OCI-LY1 (cell line): ENCODE results near the gene MYZAP.

ENCODE experiments used
- H2AFZ ChIP-seq: fragments of 200-600 bp; sonication (generic), shearing (Covaris generic); 2 replicates; pipeline ENCODE4 v1.6.0; 2014; ENCODE audit warnings: antibody characterized with exemption, mild to moderate bottlenecking, low read length
- H3F3A ChIP-seq: fragments of 200-600 bp; sonication (generic), shearing (Covaris generic); 2 replicates; pipeline ENCODE4 v1.6.0; 2014; ENCODE audit warnings: mild to moderate bottlenecking, antibody characterized with exemption, low read length, moderate library complexity; ENCODE audit not compliant: insufficient read depth
- H3K27ac ChIP-seq: fragments of 200-600 bp; sonication (generic); 2 replicates; pipeline ENCODE4 v1.5.1; 2014; ENCODE audit warnings: low read length, mixed run types, mild to moderate bottlenecking, low read depth; ENCODE audit not compliant: poor library complexity, severe bottlenecking
- H3K27me3 ChIP-seq: fragments of 200-600 bp; sonication (generic); 2 replicates; pipeline ENCODE4 v1.6.0; 2014; ENCODE audit warnings: antibody characterized with exemption, mild to moderate bottlenecking, low read length, moderate library complexity; ENCODE audit not compliant: insufficient read depth
- H3K36me3 ChIP-seq: fragments of 200-600 bp; sonication (generic); 2 replicates; pipeline ENCODE4 v1.6.1; 2014; ENCODE audit warnings: mild to moderate bottlenecking, antibody characterized with exemption, low read length, moderate library complexity, mixed read lengths; ENCODE audit not compliant: insufficient read depth
- H3K4me1 ChIP-seq: fragments of 200-600 bp; sonication (generic); 2 replicates; pipeline ENCODE4 v1.5.1; 2014; ENCODE audit warnings: mild to moderate bottlenecking, low read length, moderate library complexity; ENCODE audit not compliant: insufficient read depth, severe bottlenecking
- H3K4me2 ChIP-seq: fragments of 200-600 bp; sonication (generic), shearing (Covaris generic); 2 replicates; pipeline ENCODE4 v1.6.1; 2014; ENCODE audit warnings: low read length
- H3K4me3 ChIP-seq: fragments of 200-600 bp; sonication (generic); 2 replicates; pipeline ENCODE4 v1.5.1; 2014; ENCODE audit warnings: low read length, low read depth, mild to moderate bottlenecking, mixed read lengths; ENCODE audit not compliant: poor library complexity, severe bottlenecking
- H3K79me2 ChIP-seq: fragments of 200-600 bp; shearing (Covaris generic); 2 replicates; pipeline ENCODE4 v1.6.1; 2016; ENCODE audit warnings: mixed run types, low read length, mixed read lengths; ENCODE audit not compliant: insufficient read depth
- H3K9ac ChIP-seq: fragments of 200-600 bp; sonication (generic), shearing (Covaris generic); 2 replicates; pipeline ENCODE4 v1.6.1; 2014; ENCODE audit warnings: mild to moderate bottlenecking, low read length, mixed read lengths
- H3K9me2 ChIP-seq: fragments of 200-600 bp; sonication (generic), shearing (Covaris generic); 2 replicates; pipeline ENCODE4 v1.6.1; 2014; ENCODE audit warnings: low read depth, mild to moderate bottlenecking, low read length, mixed read lengths
- H3K9me3 ChIP-seq: fragments of 200-600 bp; shearing (Covaris generic); 2 replicates; pipeline ENCODE4 v1.6.1; 2014; ENCODE audit warnings: low read length, mixed read lengths
- H4K20me1 ChIP-seq: fragments of 200-600 bp; sonication (generic), shearing (Covaris generic); 2 replicates; pipeline ENCODE4 v1.6.0; 2016; ENCODE audit warnings: mild to moderate bottlenecking, low read length; ENCODE audit not compliant: insufficient read depth
- CTCF ChIP-seq: fragments of 200-600 bp; sonication (generic), shearing (Covaris generic); IDR thresholded peaks from 2 replicates; pipeline ENCODE4 v1.5.1; 2017; ENCODE audit warnings: mild to moderate bottlenecking, antibody characterized with exemption, low read length, moderate library complexity, mixed read lengths
- EZH2 ChIP-seq: fragments of 200-600 bp; sonication (generic), shearing (Covaris generic); IDR thresholded peaks from 2 replicates; pipeline ENCODE4 v1.8.0; 2017; ENCODE audit warnings: borderline replicate concordance, mixed run types, mild to moderate bottlenecking, antibody characterized with exemption, low read length, moderate library complexity, mixed read lengths

Gene MYZAP

GRCh38 chr15:57625703-57626448 lies 34.2 kb downstream of the MYZAP start:
- Histone ChIP-seq H3K4me2 (no peak overlapping the region), H3K4me1 (no peaks in the 10 kb centered on the region), H3K4me3 (no peak overlapping the region), H2AFZ (no peak overlapping the region), H4K20me1 (no peaks in the 10 kb centered on the region), H3K9ac (no peak overlapping the region), H3K27me3 (no peaks in the 10 kb centered on the region; the same call in 1 of the 2 replicates), H3F3A (no peaks in the 10 kb centered on the region), H3K9me2 (no peaks in the 10 kb centered on the region), H3K79me2 (no peaks in the 10 kb centered on the region), H3K27ac (no peak overlapping the region), H3K36me3 (no peaks in the 10 kb centered on the region), H3K9me3 (no peaks in the 10 kb centered on the region)
- TF ChIP-seq CTCF: no peak
- no peak for TF ChIP-seq EZH2

- Histone ChIP-seq H2AFZ (no peak overlapping the region), H3F3A (no peaks in the 10 kb centered on the region), H4K20me1 (no peaks in the 10 kb centered on the region), H3K9ac (no peak overlapping the region), H3K9me3 (no peaks in the 10 kb centered on the region), H3K27me3 (no peaks in the 10 kb centered on the region; the same call in 1 of the 2 replicates), H3K27ac (no peak overlapping the region), H3K4me2 (no peak overlapping the region), H3K9me2 (no peaks in the 10 kb centered on the region), H3K4me3 (no peak overlapping the region), H3K36me3 (no peaks in the 10 kb centered on the region), H3K4me1 (no peaks in the 10 kb centered on the region), H3K79me2 (no peaks in the 10 kb centered on the region)
- TF ChIP-seq CTCF (no peak), EZH2 (no peak)
Observed at GRCh38 chr15:57626713-57627440, 35.2 kb downstream of the MYZAP start.

- H3K4me3 ChIP-seq: no peak overlapping the region
- H3K27me3 ChIP-seq: no peaks in the 10 kb centered on the region
- no peak overlapping the region for H3K4me2 ChIP-seq
- H4K20me1 ChIP-seq: no peaks in the 10 kb centered on the region
- no peak overlapping the region for H2AFZ ChIP-seq
- no peaks in the 10 kb centered on the region for H3K36me3 ChIP-seq
- H3K79me2 ChIP-seq: no peaks in the 10 kb centered on the region
- no peak overlapping the region for H3K9ac ChIP-seq
- no peaks in the 10 kb centered on the region for H3K4me1 ChIP-seq
- H3K9me2 ChIP-seq: no peaks in the 10 kb centered on the region
- no peak overlapping the region for H3K27ac ChIP-seq
- no peaks in the 10 kb centered on the region for H3K9me3 ChIP-seq
- TF ChIP-seq CTCF: no peak
- no peak for TF ChIP-seq EZH2
- no peaks in the 10 kb centered on the region for H3F3A ChIP-seq
Observed at GRCh38 chr15:57631386-57632110, 39.8 kb downstream of the MYZAP start.
